GM21737 (cell line): ENCODE data around the gene SLC9A3.
"Not testable (repeated sequence)": the region's sequence is repeated elsewhere in the genome, so short reads cannot be mapped to it uniquely, and the experiment has no call there.

Experiments
- ATAC-seq: cut with Tn5 transposase; IDR thresholded peaks from one replicate; pipeline ENCODE4 v1.9.1; 2021; ENCODE audit warnings: mild to moderate bottlenecking, moderate library complexity; ENCODE audit not compliant: unreplicated experiment

SLC9A3 gene

DNA sequence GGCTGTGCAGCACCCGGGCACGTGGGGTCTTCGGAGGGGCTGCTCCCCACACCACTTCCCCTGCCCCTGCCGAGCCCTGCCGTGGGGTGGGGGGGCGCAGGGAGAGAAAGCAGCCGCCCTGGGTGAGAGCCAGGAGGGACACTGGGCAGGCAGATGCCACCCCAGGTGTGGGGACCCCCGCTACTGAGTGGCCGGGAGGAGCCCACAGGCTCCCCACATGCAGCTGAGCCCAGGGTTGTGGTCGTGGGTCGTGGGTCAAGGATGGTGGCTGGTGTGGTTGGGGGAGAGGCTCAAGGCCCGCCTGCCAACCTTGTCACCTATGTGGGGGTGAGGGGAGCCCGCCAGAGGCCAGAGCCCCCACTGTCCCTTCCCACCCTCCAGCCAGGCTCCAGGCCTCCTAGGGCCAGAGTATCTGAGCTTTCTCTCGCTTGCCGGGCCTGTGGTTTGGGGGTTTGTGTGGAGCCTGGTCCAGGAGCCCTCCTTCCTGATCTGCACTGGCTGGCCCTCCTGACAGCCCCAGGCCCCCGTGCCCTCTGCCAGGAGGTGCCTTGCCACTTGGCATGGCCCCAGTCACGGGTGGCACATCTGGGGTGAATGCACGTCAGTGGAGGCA, 45.8 kb downstream of the SLC9A3 start:
- no peak for ATAC-seq

DNA sequence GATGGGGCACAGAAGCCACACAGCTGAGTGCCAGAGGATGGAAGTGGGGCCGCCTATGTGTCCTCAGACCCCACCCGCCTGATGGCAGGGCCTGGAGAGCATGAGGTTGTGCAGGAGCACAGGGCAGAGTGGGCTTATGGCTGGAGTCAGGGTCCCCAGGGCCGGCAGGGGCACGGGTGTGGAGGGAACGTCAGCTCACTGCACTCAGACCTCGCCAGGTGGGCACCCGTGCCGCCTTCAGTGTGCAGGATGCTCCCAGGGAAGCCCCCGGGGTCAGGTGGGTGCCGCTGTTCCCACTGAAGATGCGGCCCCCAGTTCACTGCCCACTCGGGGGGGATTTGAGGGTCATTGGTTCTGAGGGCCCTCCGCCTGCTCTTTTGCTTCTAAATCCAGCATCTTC, 46.4 kb downstream of the SLC9A3 start:
- ATAC-seq, result no peak

DNA sequence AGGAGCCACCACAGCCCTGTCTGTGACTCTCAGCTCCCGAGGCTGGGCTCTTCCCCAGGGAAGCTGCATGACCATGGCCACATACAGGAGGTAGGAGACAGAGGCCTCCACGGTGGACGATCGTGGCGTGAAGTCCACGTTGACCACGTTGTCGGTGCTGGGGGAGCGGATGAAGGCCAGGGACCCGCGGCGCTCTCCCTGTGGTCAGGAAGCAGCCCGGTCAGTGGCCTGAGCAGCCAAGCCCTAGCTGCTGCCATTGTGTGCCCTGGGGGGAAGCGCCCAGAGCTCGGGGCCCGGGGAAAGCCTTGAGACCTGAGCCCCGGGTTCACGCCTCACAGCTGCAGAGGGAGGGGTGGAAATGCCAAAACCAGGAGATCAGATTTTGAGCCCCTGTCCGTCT, 47.0 kb downstream of the SLC9A3 start:
- ATAC-seq, result no peak

DNA sequence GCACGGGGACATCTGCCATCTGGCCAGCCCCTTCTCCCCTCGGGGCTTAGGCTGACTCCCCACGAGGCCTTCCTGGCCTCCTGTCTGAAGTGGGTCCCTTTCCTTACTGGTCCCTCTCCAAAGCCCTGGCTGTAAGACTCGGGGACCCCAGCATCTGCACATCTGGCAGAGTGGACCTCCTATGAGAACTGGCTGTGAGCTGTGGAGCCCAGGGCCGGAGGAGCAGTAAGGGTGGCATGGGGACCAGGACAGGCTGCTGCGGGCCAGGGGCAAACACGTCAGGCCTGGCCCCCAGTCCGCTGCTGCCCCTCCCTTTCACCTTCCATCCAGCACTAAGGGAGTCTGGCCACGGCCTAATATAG, 47.5 kb downstream of the SLC9A3 start:
- ATAC-seq, result no peak

DNA sequence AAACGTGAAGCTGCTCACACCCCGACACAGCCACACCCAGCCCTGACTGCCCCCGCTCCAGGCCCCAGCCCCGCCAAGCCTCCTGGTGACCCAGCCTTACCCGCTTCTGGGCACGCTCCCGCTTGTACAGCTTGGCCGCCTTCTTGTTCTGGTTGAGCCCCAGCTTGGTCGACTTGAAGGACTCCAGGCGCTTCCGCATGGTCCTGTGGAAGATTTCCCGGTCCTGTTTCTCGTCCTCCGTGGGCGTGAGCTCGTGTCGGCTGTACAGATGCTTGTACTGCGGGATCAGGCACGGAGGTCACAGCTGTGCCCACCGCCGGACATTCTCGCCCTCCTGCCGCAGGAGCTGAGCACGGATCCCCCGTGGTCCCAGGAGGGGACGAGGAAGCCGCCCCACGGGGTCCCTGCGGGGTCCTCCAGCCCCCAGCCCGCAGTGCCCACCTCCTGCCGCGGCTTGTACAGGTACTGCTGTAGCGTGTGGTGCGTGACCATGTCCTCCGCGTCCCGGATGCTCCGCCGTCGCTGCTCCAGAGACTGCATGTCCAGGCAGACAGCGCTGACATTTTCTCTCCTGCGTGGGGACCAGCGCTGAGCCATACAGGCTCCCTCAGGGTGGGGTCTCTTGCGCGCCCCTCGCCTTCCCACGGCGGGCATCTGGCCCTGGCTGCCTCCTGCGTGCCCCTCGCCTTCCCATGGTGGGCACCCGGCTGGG, 48.0 kb downstream of the SLC9A3 start:
- ATAC-seq, result no peak

DNA sequence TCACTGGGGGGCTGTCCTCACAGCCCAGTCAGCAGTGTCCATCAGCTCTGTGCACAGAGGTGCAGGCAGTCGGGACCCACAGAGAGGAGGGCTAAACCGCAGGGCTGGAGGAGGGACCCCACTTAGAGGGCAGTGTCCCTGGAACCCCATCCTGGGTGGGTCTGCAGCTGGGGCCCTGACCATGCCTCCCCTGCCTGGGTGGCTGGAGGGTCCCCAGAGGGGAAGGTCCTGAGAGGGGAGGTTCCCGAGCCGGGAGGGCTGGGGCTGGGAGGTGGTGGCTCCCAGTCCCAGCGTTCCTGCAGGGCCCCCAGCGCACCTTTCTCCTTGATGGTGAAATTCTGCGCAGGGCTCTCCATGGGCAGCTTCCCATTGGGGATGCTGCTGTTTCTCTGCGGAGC, 48.5 kb downstream of the SLC9A3 start:
- no peak for ATAC-seq

DNA sequence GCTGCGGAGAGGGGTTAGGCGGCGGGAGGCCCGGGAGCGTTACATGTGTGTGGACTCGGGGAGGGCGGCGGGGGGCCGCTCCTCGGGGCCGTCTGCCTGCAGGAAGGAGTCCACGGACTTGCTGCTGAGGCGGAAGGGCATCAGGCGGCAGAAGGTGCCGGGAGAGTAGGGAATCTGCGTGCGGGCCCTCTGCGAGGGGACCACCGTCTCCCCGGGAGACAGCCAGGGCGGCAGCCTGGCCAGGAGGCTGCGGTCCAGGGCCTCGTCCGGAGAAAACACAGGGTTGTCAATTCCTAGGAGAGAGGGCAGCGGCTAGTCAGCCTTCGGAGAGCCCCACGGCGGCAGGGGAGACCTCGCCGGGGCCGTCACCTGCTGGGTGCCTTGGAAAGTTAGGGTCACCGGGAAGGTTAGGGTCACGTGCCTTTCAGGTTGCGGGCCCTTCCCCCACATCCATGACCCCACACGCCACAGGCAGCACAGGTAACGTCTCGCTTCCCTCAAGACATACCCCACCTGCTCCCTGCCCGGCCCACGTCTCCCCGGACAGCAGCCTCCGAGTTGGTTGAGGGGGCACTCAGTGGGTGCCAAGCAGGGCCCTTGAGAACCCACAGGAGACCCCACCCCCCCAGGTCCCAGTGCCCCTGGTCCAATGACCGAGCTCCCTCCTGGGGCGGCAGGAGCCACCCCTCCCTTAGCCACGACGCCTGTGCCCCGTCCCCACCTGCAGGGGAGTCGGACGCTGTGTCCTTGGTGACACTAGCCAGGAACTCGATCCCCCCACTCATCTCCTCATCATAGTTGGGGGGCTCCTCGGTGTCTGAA, 49.2 kb downstream of the SLC9A3 start:
- ATAC-seq, result no peak

DNA sequence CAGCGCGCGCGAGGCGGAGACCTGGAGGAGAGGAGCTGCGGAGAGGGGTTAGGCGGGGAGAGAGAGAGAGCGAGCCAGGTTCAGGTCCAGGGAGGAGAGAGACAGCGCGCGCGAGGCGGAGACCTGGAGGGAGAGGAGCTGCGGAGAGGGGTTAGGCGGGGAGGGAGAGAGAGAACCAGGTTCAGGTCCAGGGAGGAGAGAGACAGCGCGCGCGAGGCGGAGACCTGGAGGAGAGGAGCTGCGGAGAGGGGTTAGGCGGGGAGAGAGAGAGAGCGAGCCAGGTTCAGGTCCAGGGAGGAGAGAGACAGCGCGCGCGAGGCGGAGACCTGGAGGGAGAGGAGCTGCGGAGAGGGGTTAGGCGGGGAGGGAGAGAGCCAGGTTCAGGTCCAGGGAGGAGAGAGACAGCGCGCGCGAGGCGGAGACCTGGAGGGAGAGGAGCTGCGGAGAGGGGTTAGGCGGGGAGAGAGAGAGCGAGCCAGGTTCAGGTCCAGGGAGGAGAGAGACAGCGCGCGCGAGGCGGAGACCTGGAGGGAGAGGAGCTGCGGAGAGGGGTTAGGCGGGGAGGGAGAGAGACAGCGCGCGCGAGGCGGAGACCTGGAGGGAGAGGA, 49.9 kb downstream of the SLC9A3 start:
- not testable (repeated sequence) for ATAC-seq

DNA sequence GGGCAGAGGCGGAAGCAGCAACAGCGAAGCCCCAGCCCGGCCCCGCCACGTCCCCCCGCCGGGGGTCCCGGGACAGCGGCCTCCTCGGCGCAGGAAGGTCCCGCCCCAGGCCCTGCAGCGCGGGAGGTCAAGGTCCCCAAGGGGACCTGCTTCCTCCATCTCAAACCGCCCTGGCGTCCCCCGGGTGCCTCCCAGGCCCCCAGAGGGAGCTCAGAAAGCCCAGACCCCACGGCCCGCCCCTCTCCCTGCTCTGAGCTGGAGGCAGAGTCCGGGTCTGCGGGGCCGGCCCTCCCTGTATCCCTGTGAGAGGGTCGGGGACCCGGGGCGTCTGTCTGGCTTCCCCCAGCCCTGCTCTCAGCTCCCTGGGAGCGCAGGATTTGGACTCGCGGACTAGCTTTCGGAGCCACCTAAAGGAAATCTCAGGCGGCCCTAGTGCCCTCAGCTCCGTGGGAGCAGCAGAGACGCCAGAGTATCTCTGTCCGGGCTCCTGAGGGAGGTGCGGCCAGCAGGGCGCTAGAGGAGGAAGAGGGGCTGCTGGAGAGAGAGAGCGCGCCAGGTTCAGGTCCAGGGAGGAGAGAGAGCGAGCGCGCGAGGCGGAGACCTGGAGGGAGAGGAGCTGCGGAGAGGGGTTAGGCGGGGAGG, 50.6 kb downstream of the SLC9A3 start:
- ATAC-seq, result peak; percentile 16

DNA sequence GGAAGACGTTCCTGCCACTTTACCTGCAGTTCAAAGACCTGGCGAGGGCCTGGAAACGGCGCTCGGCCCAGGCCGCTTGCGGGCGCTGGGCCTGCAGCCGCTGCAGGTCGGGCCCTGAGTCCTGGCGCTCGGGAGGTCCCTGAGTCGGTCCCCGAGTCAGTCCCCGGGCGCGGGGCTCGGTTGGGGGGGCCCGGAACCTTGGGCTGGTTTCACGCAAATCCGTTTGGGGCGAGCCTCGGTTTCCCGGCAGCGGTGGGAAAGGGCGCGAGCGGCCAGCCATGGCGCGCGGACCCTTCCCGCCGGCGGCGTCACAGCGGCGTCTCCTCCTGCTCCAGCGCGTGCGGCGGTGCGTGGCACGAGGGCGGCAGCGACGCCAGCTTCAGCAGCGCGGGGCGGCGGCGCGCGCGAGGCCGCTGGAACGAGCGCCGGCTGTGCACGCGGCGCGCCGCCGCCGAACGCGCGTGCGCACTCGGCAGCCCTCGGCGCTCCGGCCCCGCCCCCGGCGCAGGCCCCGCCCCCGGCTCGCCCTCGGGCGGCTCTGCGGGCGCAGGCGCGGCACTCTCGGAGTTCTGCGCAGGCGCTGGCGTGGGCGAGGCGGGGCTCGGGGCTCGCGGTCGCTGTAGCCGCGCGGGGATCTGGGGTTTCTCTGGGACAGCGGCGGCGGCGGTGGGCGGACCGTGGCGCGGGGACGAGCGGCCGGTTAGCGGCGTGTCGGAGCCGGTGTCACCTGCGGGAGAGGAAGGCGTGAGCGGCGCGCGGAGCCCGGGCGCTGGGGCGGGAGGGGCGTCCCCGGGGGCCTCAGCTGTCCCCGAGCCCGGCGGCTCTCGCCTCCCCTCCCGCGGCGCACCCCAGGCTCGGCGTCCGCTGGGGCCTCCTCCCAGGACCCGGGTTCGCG, 51.3 kb downstream of the SLC9A3 start:
- peak; percentile 57 for ATAC-seq

DNA sequence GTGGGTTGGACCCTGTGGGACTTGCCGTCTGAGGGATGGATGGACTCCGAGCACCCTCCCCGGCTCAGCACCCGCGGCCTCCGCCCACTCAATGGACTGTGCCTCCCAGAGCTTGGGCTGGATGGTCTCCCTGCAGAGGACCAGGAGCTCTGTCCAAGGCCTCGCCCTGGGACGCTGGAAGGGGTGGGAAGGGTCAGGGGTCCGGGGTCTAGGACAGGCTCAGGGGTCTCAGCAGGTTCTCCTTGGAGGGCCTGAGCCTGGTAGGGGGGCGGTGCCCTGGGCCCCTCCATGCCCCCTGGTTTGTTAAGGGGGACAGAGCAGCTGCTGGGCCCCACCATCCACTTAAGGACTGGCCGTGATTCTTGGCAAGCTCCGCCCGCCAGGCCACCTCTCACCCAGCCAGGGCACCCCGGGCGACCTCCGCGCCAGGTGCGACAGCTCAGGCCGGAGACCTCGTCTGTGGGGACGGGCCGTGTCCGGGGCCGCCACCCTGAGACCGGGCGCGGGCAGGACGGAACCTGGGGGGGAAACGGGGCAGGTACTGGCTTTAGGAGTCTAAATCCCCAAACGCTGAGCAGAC, 52.1 kb downstream of the SLC9A3 start:
- ATAC-seq, result peak; percentile 19

DNA sequence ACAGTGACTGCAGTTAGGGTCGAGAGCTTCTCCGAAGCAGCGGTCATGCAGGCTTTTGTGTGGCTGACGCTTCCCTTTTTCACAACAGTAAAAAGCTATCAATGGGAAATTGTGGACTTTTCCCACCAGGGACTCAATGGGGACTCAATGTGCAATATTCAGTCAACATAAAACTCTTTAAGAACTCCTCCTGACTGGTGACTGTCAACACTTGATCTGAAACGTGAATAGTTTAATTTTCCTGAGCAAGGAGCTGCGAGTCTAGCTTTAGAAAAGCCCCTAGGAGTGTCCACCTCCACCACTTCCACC, 52.5 kb downstream of the SLC9A3 start:
- no peak for ATAC-seq

DNA sequence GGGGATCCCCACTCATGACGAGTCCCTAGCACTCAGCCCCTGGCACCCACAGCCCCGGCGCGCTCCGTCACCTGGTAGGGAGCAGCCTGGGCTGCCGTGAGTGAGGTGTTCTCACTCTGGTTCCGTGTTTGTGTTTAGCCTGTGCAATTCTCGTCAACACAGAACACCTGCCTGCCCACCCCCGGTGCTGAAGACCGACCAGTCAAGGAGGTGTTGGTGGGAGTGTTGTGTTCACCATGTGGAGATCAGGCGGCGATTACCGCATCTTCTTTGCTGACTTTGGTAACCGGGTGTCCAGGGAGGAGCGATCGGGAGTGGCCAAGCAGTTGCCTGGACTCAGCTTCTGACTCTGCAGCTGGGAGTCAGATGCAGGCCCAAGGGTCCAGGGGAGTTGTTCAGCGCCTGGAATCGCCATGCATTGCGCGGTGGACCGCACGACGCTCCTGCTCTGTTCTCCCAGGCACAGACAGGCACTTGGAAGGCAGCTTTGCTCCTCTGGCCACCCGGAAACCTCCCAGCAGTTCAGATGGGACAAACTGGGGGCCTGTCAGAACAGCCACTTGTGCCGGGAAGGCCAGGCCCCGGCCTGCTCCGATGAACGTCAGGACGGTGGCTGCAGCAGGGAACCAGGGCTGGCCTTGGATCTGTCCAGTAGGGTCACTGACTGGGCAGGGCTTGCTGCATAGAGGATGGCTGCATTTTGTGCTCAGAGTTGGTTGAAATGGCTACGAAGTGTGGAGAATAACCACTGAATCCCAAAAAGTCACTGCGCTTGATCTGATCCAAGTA, 53.1 kb downstream of the SLC9A3 start:
- no peak for ATAC-seq

DNA sequence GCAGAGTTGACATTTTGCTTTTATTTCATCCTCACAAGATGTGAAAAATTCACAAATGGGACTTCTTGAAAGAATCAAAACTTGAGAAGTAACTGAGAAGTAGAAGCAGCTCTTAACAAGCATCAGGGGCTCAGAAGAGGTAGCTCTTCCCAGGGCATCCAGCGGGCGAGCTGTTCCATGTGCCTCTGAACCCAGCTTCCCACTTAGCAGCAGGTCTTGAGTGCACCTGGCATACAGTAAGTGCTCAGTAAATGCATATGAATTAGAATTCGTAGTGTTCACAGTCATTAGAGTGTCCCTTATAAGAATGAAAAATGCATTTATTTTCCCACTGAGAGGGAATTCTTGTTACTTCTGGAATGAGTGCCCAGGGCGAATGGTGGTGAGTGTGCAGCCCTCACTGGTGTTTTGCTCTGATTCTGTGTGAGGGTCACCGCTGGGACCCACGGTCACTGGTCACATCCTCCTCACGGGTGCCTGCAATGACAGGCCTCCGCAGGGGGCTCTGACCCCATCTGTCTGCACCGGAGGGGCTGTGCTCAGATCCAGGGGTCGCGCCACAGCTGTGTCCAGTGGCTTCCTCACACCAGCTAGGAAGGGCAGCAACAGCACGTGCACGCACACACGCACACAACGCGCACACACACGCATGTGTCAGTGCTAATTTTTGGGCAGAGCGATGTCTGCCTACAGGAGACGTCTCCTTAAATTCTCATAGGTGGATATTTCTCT, 54.3 kb downstream of the SLC9A3 start:
- no peak for ATAC-seq

DNA sequence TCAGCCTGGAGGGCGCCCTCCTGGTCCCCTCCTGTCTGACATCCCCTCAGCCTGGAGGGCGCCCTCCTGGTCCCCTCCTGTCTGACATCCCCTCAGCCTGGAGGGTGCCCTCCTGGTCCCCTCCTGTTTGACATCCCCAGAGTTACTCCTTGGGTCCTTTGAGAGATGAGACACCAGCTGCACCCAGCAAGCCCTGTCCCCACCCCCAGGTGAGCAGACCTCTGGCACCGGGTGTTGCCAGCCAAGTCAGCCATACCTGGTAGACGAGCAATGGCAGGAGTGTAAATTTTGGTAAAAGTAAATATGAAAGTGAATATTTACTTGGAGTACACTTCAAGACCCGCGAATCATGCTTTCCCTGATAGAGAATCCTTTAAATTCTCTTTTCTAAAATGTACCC, 55.8 kb downstream of the SLC9A3 start:
- ATAC-seq, result no peak

DNA sequence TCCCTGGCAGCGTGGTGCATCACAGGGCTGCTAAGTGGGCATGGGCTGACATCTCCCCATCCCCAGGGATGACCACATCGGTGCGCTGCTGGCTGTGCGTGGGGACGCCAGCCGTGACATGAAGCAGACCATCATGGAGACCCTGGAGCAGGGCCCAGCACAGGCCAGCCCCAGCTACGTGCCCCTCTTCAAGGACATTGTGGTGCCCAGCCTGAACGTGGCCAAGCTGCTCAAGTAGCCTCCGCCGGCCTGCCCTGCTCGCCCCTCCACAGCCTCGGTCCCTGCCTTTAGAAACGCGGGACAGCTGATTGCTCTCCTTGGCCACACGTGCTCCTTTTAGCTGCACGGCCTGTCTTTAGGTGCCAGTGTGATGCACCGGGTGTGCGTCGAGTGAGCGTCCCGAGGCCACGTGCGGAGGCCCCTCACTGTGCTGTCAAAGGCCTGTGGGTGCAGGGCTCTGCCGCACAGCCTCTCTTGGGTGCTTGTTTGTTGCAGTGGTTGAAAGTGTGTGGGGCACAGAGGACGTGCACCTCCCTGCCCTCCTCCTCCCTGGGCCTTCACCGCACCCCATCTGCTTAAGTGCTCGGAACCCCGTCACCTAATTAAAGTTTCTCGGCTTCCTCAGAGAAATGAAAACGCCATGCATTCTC, 57.5 kb downstream of the SLC9A3 start:
- no peak for ATAC-seq

DNA sequence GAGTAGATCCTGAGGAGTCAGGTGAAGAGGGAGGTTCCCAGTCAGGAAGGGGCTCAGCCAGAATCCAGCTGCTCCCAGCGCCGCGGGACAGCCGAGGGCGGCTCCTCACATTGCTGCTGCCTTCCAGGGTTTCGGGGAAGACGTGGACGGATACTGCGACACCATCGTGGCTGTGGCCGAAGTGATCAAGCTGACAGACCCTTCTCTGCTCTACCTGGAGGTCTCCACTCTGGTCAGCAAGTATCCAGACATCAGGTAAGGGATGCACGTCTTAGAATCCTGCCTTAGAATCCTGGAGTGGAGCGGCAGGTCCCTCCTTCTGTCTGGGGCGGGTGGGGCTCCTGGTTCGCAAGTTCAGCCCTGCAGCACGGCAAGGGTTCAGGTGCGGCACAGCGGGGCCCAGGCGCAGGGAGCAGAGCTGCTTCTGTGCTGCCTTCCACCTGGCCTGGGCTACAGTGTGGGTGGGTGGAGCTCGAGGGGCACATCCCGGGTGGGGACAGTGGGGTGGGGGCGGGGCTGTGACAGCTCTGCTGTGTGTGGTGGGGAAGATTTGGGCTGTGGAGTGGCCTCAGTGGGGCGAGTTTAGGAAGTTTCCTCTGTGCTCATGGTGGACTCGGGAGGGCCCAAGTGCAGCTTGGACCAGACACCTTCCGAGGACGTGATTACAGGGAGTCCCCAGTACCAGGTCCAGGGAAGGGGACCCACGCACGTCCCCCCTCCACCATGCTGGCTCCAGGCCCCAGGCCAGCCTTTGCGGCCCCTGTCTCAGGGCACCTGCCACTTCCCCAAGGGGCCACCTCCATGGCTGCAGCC, 58.5 kb downstream of the SLC9A3 start:
- ATAC-seq, result no peak
